IMR-90 (cell line): ENCODE data around the gene SYN1.

ENCODE experiments used
- CEBPB ChIP-seq: IDR thresholded peaks from 2 replicates; pipeline ENCODE4 v1.6.1; 2012; ENCODE audit warnings: low read depth, low read length, improper control_type of control experiment
- CTCF ChIP-seq: conservative IDR thresholded peaks from 2 replicates; pipeline ENCODE4 v1.5.1; 2012; ENCODE audit warnings: mild to moderate bottlenecking, low read depth, low read length, improper control_type of control experiment
- POLR2A ChIP-seq: IDR thresholded peaks from 2 replicates; pipeline ENCODE4 v1.6.1; 2012; ENCODE audit warnings: mild to moderate bottlenecking, low read depth, low read length
- RAD21 ChIP-seq: IDR thresholded peaks from 2 replicates; pipeline ENCODE4 v1.6.1; 2012; ENCODE audit warnings: low read length, improper control_type of control experiment
- RCOR1 ChIP-seq: IDR thresholded peaks from 2 replicates; pipeline ENCODE4 v1.6.1; 2012; ENCODE audit warnings: mild to moderate bottlenecking, low read length, improper control_type of control experiment; ENCODE audit not compliant: insufficient replicate concordance
- SMC3 ChIP-seq: fragments of 150-350 bp; IDR thresholded peaks from 2 replicates; pipeline ENCODE4 v1.6.1; 2016; ENCODE audit warnings: low read depth, mild to moderate bottlenecking, antibody characterized with exemption, low read length, moderate library complexity
- TF ChIP-seq, protein P1 (sequence below): fragments of 150-350 bp; IDR thresholded peaks from 2 replicates; pipeline ENCODE4 v1.6.1; 2017; ENCODE audit warnings: mild to moderate bottlenecking, antibody characterized with exemption, low read length, low read depth

GRCh38 chrX:47610511-47610910, 9.1 kb downstream of the SYN1 start:
- TF ChIP-seq CEBPB (no peak), RCOR1 (no peak), CTCF (no peak), POLR2A (no peak), RAD21 (no peak), SMC3 (no peak)
- TF ChIP-seq, protein P1, sequence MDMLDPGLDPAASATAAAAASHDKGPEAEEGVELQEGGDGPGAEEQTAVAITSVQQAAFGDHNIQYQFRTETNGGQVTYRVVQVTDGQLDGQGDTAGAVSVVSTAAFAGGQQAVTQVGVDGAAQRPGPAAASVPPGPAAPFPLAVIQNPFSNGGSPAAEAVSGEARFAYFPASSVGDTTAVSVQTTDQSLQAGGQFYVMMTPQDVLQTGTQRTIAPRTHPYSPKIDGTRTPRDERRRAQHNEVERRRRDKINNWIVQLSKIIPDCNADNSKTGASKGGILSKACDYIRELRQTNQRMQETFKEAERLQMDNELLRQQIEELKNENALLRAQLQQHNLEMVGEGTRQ = no peak
